SK-N-MC (cell line): ENCODE results near the gene CDH3.

Experiments used
- EZH2 ChIP-seq: fragments of 200-600 bp; sonication (generic); IDR thresholded peaks from one replicate; pipeline ENCODE4 v1.6.1; 2017; ENCODE audit warnings: antibody characterized with exemption
- POLR2AphosphoS5 ChIP-seq: IDR thresholded peaks from 2 replicates; pipeline ENCODE4 v1.6.1; 2012; ENCODE audit warnings: mild to moderate bottlenecking, low read depth, low read length, borderline replicate concordance

- no peak for TF ChIP-seq POLR2AphosphoS5
- TF ChIP-seq EZH2, result no peak
Measured at GRCh38 chr16:68731637-68732036, 86.5 kb downstream of the CDH3 start.
